ENCODE data around the gene LIMK2.

The LIMK2 gene

DNA sequence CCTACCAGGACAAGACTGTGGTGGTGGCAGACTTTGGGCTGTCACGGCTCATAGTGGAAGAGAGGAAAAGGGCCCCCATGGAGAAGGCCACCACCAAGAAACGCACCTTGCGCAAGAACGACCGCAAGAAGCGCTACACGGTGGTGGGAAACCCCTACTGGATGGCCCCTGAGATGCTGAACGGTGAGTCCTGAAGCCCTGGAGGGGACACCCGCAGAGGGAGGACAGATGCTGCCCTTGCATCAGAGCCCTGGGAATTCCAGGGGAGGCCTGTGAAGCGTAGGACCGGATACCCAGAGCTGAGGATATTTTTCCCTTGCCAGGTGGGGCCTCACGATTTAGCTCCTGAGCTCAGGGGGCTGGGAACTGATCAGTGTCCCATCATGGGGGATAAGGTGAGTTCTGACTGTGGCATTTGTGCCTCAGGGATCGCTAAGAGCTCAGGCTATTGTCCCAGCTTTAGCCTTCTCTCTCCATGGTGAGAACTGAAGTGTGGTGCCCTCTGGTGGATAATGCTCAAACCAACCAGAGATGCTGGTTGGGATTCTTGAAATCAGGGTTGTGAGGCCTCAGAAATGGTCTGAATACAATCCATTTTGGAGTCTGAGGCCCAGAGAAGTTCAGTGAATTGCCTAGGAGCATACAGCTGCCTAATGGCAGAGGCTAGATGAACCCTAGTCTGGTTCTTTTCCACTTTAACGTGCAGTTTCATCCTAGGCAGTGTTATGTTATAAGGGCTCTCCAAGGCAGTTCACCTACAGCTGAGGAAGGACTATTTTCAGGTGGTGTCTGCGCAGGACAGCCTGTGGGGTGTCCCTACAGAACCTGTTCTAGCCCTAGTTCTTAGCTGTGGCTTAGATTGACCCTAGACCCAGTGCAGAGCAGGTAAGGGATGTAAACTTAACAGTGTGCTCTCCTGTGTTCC, 60.7 kb downstream of the LIMK2 start:
- peak; percentile 47 for DNase-seq (ENCODE audit: low spot score)

DNA sequence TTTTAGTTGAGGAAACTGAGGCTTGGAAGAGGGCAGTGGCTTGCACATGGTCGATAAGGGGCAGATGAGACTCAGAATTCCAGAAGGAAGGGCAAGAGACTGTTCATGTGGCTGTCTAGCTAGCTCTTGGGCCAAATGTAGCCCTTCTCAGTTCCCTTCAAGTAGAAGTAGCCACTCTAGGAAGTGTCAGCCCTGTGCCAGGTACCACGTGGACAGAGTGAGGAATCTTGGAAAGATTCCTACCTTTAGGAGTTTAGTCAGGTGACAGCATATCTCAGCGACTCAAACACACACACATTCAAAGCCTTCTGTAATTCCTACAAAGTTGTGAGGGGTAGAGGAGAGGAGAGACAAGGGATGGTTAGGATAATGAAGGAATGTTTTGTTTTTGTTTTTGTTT, 61.9 kb downstream of the LIMK2 start:
- no peak for DNase-seq (ENCODE audit: low spot score)

DNA sequence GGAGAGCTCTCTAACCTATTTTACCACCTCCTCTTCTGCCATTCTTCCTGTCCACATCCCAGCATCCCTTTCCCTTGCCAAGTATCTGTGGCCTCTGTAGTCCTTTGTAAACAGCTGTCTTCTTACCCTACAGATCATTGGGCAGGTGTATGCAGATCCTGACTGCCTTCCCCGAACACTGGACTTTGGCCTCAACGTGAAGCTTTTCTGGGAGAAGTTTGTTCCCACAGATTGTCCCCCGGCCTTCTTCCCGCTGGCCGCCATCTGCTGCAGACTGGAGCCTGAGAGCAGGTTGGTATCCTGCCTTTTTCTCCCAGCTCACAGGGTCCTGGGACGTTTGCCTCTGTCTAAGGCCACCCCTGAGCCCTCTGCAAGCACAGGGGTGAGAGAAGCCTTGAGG, 62.9 kb downstream of the LIMK2 start:
- DNase-seq (ENCODE audit: low spot score), result no peak

DNA sequence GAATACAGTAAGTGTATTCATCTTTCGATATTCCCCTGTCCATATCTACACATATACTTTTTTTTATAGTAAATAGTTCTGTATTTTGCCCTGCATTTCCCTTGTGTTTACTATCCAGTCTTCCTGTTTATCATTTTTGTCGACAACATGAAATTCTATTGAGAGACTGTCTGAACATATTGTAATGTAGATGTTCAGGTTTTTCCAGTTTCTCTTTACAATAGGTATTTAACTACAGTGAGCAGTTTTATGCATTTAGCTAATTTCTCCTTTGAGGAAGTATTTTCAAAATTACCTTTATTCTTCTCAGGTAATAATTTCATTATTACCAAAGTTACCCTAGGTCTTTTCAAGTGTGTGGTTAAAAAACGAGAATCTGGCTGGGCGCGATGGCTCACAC, 63.5 kb downstream of the LIMK2 start:
- DNase-seq (ENCODE audit: low spot score), result no peak

DNA sequence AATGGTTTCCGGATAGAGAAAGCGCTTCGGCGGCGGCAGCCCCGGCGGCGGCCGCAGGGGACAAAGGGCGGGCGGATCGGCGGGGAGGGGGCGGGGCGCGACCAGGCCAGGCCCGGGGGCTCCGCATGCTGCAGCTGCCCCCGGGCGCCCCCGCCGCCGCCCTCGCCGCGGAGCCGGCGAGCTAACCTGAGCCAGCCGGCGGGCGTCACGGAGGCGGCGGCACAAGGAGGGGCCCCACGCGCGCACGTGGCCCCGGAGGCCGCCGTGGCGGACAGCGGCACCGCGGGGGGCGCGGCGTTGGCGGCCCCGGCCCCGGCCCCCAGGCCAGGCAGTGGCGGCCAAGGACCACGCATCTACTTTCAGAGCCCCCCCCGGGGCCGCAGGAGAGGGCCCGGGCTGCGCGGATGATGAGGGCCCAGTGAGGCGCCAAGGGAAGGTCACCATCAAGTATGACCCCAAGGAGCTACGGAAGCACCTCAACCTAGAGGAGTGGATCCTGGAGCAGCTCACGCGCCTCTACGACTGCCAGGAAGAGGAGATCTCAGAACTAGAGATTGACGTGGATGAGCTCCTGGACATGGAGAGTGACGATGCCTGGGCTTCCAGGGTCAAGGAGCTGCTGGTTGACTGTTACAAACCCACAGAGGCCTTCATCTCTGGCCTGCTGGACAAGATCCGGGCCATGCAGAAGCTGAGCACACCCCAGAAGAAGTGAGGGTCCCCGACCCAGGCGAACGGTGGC, 64.5 kb downstream of the LIMK2 start:
- DNase-seq (ENCODE audit: low spot score), result no peak

DNA sequence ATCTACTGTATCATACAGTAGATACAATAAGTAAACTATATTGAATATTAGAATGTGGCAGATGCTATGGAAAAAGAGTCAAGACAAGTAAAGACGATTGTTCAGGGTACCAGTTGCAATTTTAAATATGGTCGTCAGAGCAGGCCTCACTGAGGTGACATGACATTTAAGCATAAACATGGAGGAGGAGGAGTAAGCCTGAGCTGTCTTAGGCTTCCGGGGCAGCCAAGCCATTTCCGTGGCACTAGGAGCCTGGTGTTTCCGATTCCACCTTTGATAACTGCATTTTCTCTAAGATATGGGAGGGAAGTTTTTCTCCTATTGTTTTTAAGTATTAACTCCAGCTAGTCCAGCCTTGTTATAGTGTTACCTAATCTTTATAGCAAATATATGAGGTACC, 65.6 kb downstream of the LIMK2 start:
- DNase-seq (ENCODE audit: low spot score), result no peak

DNA sequence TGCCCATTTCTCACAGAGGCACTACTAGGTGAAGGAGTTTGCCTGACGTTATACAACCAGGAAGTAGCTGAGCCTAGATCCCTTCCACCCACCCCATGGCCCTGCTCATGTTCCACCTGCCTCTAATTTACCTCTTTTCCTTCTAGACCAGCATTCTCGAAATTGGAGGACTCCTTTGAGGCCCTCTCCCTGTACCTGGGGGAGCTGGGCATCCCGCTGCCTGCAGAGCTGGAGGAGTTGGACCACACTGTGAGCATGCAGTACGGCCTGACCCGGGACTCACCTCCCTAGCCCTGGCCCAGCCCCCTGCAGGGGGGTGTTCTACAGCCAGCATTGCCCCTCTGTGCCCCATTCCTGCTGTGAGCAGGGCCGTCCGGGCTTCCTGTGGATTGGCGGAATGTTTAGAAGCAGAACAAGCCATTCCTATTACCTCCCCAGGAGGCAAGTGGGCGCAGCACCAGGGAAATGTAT, 66.1 kb downstream of the LIMK2 start:
- DNase-seq (ENCODE audit: low spot score), result no peak

DNA sequence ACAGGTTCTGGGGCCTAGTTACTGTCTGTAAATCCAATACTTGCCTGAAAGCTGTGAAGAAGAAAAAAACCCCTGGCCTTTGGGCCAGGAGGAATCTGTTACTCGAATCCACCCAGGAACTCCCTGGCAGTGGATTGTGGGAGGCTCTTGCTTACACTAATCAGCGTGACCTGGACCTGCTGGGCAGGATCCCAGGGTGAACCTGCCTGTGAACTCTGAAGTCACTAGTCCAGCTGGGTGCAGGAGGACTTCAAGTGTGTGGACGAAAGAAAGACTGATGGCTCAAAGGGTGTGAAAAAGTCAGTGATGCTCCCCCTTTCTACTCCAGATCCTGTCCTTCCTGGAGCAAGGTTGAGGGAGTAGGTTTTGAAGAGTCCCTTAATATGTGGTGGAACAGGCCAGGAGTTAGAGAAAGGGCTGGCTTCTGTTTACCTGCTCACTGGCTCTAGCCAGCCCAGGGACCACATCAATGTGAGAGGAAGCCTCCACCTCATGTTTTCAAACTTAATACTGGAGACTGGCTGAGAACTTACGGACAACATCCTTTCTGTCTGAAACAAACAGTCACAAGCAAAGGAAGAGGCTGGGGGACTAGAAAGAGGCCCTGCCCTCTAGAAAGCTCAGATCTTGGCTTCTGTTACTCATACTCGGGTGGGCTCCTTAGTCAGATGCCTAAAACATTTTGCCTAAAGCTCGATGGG, 66.7 kb downstream of the LIMK2 start:
- no peak for DNase-seq (ENCODE audit: low spot score)

DNA sequence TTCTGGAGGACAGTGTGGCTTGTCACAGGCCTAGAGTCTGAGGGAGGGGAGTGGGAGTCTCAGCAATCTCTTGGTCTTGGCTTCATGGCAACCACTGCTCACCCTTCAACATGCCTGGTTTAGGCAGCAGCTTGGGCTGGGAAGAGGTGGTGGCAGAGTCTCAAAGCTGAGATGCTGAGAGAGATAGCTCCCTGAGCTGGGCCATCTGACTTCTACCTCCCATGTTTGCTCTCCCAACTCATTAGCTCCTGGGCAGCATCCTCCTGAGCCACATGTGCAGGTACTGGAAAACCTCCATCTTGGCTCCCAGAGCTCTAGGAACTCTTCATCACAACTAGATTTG, 67.2 kb downstream of the LIMK2 start:
- no peak for DNase-seq (ENCODE audit: low spot score)

DNA sequence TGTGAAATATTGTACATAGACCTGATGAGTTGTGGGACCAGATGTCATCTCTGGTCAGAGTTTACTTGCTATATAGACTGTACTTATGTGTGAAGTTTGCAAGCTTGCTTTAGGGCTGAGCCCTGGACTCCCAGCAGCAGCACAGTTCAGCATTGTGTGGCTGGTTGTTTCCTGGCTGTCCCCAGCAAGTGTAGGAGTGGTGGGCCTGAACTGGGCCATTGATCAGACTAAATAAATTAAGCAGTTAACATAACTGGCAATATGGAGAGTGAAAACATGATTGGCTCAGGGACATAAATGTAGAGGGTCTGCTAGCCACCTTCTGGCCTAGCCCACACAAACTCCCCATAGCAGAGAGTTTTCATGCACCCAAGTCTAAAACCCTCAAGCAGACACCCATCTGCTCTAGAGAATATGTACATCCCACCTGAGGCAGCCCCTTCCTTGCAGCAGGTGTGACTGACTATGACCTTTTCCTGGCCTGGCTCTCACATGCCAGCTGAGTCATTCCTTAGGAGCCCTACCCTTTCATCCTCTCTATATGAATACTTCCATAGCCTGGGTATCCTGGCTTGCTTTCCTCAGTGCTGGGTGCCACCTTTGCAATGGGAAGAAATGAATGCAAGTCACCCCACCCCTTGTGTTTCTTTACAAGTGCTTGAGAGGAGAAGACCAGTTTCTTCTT, 67.9 kb downstream of the LIMK2 start:
- DNase-seq (ENCODE audit: low spot score), result no peak

DNA sequence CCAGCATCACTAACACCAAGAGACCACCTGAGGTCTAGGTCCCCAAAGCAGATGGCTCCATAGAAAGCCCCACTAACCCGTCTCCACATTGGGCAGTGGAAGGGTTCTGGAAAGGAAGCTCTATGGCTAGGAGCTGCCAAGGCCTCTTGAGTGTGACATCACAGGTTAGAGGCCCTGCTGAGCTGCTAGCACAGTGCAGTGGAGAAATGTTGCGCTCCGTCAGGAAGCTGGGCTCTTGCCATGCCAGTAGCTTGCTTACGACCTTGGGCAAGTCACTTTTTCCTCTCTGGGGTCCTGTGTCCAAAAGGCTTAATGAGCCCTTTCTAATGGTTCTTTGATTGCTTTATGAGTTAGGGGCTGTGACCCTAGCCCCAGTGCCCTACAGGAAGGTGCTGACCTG, 69.6 kb downstream of the LIMK2 start:
- no peak for DNase-seq (ENCODE audit: low spot score)

DNA sequence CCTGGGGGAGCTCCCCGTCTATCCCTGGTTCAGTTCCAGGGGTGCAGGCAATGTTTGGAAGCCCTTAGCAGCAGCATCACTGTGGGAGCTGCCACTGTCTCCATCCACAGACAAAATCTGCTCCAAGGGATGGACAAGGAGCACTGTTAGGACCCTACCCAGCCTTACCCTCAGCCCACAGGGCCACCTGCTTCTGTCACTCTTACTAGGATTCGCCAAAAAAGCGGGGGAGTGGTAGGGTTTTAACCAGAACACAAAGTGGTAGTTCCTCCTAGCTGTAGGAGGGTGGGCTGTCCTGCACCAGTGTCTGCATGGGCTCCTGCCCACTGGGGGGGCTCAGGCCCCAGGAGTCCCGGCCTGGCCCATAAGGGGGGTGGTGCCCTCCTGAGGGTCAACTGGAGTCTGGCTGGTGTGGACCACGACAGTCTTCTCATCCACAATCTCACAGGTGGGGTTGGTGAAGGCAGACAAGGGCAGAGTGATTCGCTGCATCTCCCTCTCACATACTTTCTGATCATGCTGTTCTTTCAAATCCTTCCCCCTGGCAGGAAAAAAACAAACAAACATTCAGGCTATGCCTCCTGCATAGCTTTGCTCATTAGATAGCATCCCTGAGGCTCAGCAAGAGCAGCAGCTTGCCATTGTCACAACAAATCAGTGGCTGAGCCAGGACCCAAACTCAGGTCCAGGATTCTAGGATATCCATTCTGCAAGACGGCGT, 70.8 kb downstream of the LIMK2 start:
- no peak for DNase-seq (ENCODE audit: low spot score)

DNA sequence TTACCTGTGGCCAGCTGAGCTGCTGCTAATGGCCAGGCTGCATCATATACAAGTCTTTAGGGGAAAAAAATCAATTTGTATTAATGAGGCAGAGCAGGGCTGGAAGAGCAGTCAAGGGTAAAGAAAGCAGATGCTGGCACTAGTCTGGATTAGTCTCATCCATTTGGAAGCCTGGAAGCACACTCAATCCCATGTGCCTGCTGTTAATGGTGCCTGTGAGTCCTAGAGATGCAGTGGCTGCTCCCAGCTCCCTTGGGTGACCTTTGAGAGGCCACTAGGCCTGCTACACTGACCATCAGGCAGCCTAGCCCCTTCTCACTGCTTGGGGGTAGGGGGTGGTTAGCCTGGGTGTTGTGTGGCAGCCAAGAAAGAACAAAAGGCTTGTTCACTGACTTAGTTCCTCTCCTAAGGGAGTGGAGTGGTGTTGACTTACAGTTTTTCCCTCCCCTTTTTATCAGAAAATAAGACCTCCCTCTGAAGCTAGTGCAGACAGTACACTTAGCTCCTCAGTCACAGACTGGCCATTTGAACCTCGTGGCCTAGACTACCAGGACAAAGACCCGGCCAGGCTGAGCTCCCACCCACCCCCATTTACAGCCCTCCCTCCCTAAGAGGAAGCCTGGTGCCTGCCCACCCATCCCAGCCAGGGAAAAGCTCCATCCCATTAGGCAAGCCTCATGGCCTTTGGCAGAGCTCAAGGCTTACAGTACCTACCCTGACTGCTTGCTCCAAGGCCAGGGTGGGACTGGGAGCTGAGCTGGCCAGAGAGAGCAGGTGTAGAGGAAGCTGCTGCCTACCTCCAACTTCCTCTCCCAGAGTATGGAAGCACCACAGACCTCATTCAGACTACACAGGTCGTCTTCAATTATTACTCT, 72.4 kb downstream of the LIMK2 start:
- DNase-seq (ENCODE audit: low spot score), result no peak

DNA sequence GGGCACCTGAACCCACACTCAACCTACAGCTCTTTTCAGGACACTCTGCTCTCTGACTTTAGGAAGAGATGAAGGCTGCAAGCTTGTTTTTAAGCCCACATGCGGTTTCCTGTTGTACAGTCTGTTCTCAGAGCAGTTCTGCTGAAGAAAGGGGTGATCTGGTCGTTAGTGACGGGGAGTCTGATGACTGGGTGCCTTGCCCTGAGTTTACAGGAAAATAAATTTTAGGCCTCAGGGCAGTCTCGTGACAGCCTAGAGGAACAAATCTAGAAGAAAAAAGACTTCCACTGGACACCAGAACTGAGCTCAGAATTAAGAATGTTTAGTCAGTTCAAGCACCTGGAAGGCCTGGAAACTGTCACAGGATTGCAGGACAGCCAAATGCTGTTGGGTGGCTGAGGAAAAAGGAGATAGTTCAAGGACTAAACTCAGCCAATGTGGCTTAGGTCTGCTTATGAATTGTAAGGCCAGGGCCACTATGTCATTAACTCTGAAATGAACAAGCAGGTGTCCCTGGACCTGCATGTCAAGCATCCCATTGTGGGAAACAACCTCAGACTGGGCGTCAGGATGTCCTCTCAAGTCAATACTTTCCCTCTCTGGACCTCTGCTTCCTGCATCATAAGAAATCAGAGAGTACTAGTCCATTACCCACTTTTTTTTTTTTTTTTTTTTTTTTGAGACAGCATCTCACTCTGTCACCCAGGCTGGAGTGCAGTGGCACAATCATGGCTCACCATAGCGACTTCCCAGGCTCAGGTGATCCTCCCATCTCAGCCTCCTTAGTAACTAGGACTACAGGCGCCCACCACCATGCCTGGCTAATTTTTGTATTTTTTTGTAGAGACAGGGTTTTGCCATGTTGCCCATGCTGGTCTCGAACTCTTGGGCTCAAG, 74.5 kb downstream of the LIMK2 start:
- DNase-seq (ENCODE audit: low spot score), result no peak

DNA sequence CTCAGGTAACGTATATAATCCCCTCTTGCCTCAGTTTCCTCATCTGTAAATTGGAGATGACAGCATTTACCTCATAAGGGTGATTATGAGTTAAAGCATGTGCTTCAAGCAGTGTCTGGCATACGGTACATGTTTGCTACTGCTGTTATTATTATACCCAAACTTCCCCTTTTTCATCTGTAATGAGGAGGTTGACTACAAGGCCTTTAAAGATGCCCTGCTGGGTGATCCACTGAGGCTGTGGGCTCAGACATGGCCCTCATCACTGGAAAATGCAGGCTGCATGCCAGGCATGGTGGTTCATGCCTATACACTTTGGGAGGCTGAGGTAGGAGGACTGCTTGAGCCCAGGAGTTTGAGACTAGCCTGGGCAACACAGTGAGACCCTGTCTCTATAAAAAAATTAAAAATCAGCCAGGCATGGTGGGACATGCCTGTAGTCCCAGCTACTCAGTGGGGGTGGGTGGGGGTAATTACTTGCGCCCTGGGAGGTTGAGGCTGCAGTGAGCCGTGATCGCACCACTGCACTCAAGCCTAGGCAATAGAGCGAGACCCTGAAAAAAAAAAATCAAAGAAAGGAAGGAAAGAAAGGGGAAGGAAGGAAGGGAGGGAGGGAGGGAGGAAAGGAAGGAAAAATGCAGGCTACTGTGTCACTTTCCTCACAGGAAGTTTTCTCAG, 75.9 kb downstream of the LIMK2 start:
- no peak for DNase-seq (ENCODE audit: low spot score)

DNA sequence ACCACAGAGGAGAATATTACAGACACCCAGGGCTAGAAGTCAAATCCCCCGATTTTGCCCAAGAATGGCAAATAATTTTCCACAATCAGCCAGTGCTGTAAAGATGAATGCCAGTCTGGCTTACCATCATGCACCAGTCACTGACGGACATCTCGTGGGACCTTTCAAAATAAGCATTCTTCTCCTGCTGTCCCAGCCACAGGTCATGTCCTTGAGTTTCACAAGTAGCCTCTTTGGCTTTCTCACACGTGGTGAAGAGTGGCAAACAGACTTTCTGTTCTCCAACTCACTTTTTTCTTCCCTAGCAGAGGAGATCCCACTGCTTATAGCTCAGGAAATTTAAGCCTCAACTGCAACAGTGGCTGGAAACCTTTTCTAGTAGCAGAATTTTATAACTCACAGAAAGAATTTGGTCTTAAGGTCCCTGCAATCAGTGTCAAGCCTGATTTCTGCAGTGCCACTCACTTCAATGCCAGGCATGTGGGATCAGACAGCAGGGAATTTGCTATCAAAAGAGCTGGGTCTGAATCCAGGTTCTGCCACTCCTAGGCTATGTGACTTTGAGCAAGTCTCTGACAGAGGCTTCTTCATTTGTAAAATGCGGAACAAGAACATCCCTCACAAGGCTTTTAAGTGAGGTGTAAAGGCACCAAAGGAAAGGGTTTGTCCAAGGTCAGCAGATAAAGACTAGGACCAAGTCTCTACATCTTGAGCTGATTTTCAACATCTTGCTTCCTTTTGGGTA, 76.6 kb downstream of the LIMK2 start:
- no peak for DNase-seq (ENCODE audit: low spot score)

DNA sequence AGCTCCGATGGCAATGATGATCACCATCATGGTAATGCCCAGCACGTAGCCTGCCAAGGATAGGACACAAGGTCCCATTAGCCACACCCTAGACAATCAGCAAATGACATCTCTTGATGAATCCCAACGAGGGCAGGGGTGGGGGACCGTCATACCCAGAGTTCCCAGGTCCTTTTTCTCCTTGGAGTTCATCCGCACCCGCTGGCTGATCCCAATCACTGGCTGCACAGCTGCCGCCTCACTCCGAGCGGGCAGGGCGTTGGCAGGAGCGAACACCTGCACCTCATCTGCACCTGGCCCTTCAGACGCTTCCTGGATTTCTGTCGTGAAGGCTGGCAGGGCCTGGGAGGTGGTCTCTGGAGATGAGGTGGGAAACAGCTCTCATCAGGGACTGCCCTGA, 77.2 kb downstream of the LIMK2 start:
- DNase-seq (ENCODE audit: low spot score), result no peak
